Fibroblast of lung (primary cell): ENCODE results near the gene IGFN1.

Source experiments
- EZH2 ChIP-seq: IDR thresholded peaks from 2 replicates; pipeline ENCODE4 v1.5.1; 2012; ENCODE audit warnings: low read length, control low read depth, mild to moderate bottlenecking; ENCODE audit errors: missing control alignments
- TF ChIP-seq, protein P1 (sequence below), 2 donors: IDR thresholded peaks in 1 of 2; conservative IDR thresholded peaks in 1 of 2; 1 replicate in 1 of 2; 2 replicates in 1 of 2; pipeline ENCODE4 v1.5.1; 2011 to 2012; ENCODE audit warnings: low read length in 2 of 2, control low read depth in 1 of 2, inconsistent platforms in 1 of 2, low read depth in 1 of 2, mild to moderate bottlenecking in 1 of 2

DNA sequence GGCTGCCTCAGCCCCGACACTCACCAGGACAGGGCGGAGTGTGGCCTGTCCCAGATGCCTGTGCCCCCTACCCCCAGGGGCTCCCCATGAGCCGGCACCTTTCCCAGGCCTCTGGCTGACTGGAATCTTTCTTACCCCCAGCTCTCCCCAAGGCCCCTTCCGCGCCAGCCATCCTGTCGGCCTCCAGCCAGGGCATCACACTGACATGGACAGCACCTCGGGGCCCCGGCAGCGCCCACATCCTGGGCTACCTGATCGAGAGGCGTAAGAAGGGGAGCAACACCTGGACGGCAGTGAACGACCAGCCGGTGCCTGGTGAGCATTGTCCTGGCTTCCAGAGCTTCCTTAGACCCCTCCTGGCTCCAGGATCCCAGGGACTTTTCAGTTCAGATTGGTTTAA is 26.5 kb downstream of the IGFN1 start:
- TF ChIP-seq, protein P1, sequence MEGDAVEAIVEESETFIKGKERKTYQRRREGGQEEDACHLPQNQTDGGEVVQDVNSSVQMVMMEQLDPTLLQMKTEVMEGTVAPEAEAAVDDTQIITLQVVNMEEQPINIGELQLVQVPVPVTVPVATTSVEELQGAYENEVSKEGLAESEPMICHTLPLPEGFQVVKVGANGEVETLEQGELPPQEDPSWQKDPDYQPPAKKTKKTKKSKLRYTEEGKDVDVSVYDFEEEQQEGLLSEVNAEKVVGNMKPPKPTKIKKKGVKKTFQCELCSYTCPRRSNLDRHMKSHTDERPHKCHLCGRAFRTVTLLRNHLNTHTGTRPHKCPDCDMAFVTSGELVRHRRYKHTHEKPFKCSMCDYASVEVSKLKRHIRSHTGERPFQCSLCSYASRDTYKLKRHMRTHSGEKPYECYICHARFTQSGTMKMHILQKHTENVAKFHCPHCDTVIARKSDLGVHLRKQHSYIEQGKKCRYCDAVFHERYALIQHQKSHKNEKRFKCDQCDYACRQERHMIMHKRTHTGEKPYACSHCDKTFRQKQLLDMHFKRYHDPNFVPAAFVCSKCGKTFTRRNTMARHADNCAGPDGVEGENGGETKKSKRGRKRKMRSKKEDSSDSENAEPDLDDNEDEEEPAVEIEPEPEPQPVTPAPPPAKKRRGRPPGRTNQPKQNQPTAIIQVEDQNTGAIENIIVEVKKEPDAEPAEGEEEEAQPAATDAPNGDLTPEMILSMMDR (conservative IDR thresholded peaks at IDR 0.05 in 1 of 2, IDR thresholded peaks at IDR 0.05 in 1 of 2; ENCODE audit: low read depth in 1 of 2, low read length in 2 of 2), result no peak
- no peak for TF ChIP-seq EZH2
